Activated naive CD4-positive, alpha-beta T cell treated with Interleukin-2 at 50 U/mL for 16 hours (primary cell): ENCODE results near the gene OTOG.
"Not testable (repeated sequence)": the region's sequence is repeated elsewhere in the genome, so short reads cannot be mapped to it uniquely, and the experiment has no call there.

Experiments used
- DNase-seq: peaks from one replicate; pipeline ENCODE4 v3.0.0-alpha.2; 2020

The OTOG gene

GRCh38 chr11:17607083-17607429 lies 60.0 kb downstream of the OTOG start:
- no peak for DNase-seq

DNA sequence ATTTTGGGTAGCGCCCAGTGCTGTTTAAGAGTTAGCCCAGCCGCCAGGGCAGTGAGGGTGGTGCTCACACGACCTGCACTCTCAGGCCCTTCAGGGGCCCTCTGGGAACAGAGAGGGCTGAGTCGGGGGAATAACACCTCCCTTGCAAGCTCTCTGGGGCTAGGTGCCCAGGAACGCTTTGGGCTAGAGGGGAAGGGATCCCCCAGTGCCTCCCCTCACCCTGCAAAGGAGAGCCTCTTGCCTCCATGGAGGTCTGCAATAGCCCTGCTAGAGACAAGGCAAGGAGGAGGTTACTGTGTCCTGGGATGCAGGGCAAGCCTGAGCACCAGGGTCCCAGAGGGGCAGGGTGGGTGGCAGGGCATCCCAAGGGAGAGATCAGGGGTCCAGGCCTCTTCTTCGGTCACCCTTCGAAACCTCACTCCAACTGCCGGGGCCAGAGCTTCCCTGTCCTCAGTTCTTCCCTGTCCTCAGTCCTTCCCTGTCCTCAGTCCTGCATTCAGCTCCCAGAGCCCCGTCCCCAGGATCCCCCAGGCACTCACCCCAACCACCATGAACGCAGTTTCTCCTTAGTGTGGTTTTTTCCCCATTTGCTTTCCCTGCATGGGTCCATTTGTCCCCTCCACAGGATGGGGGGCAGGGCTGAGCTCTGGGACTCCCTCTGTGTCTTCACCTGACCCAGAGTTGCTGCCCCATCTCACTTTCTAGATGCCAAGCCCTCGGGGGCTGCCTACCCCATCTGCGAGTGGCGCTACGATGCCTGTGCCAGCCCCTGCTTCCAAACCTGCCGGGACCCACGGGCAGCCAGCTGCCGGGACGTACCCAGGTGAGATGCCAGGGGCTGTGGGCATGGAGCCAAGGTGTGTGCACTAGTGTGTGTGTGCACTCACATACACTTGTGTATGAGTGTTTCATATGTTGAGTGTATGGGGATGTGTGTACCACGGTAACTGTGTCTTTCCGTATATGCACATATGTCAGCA lies 60.8 kb downstream of the OTOG start:
- DNase-seq, result no peak

DNA sequence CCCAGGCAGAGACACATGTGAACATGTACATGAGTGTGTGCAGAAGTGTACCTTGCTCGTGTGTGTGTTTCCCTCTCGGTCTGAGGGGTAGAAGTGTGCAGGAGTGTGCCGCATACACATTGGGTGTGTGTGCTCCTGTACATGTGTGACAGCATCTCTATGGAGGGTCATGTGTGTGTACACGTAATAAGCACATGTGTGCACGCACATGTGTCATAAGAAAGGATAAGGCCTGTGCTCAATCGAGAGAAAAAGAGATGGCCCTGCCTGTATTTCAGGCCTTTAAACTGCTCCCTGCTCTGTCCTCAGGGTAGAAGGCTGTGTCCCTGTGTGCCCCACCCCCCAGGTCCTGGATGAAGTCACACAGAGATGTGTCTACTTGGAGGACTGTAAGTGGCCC lies 61.8 kb downstream of the OTOG start:
- no peak for DNase-seq

DNA sequence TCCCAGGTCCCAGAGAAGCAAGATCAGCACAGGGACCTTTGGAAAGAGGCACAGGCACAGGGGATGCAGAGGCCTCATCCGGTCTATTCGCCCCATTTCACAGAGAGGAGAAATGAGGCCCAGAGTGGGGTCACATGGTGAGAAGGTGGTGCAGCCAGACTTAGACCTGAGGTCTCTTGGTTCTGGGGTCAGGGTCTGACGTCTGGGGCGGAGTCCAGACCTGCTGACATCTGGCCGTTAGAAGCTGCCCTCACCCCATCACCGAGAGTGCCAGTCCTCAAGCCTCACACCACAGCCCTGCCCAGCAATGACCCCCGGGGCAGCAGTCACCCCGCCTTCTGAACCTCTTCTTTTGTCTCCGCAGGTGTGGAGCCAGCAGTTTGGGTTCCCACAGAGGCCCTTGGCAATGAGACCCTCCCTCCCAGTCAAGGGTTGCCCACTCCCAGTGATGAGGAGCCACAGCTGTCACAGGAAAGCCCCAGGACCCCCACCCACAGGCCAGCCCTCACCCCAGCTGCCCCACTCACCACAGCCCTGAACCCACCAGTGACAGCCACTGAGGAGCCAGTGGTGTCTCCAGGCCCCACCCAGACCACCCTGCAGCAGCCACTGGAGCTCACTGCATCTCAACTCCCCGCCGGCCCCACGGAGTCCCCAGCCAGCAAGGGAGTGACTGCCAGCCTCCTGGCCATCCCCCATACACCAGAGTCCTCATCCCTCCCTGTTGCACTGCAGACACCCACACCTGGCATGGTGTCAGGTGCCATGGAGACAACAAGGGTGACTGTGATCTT lies 62.4 kb downstream of the OTOG start:
- DNase-seq, result no peak

- DNase-seq, result no peak
Observed at GRCh38 chr11:17610085-17610894, 63.2 kb downstream of the OTOG start.

DNA sequence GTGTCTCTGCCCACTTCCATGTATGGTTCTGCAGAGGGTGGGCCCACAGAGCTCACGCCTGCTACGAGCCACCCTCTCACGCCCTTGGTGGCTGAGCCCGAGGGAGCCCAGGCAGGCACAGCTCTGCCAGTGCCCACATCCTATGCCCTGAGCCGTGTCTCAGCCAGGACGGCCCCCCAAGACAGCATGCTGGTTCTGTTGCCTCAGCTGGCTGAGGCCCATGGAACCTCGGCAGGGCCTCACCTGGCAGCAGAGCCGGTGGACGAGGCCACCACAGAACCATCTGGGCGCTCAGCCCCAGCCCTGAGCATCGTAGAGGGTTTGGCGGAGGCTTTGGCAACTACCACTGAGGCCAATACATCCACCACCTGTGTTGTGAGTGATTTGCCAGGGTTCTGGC lies 64.0 kb downstream of the OTOG start:
- no peak for DNase-seq

GRCh38 chr11:17611503-17612220 lies 64.6 kb downstream of the OTOG start:
- no peak for DNase-seq

- no peak for DNase-seq
Observed at GRCh38 chr11:17612221-17613188, 65.4 kb downstream of the OTOG start.

GRCh38 chr11:17613428-17613962 lies 66.4 kb downstream of the OTOG start:
- no peak for DNase-seq

DNA sequence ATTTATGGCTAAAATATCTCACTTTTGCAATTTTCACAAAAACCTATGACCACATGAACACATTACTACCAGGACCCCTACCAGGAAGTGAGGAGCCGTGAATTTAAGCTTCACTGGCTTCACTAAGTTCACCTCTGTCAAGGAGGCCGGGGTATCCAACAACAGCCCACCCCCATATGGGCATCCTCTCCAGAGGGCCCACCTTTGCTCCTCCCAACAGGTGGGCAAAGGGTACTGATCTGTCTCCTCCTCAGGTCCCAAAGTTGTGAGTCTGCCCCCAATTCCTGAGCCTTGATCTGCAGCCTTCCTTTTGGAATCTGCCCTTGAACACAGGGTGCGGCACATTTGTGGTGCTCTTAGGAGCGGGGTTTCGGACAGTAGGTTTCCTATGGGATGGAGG lies 66.9 kb downstream of the OTOG start:
- DNase-seq, result no peak

GRCh38 chr11:17622711-17623110 lies 75.7 kb downstream of the OTOG start:
- DNase-seq, result not testable (repeated sequence)

DNA sequence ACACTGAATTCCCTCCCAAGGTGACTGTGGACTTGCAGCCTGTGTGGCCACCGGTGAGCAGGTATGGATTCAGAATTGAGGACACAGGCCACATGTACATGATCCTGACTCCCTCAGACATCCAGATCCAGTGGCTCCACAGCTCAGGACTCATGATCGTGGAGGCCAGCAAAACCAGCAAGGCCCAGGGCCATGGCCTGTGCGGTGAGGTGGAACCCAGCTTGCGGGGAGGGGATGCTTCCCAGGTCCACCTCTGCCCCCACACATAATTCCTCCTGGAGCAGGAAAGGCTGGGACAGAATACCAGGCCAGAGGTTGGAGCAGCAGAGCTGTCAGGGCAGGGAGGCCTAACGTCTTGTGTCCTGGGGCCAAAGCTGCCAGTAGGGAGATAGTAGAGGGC lies 82.1 kb downstream of the OTOG start:
- no peak for DNase-seq

DNA sequence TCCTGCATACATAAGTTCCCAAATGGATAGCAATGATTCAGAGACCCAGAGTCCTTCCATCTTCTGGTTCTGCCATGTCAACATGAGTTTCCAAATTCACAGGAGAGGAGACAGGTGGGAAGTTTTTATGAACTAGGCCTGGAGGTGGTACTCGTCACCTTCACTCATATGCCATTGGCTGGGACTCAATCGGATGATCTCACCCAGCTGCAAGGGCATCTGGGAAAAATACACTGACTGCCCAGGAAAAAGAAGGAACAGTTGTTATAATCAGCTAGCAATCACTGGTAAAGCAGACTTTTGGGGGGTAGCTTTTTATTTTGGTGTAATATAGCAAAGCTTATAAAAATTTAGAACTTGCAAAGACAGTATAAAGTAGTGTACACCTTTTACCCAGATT lies 83.9 kb downstream of the OTOG start:
- DNase-seq, result no peak

- DNase-seq, result no peak
Observed at GRCh38 chr11:17631702-17632365, 84.8 kb downstream of the OTOG start.

DNA sequence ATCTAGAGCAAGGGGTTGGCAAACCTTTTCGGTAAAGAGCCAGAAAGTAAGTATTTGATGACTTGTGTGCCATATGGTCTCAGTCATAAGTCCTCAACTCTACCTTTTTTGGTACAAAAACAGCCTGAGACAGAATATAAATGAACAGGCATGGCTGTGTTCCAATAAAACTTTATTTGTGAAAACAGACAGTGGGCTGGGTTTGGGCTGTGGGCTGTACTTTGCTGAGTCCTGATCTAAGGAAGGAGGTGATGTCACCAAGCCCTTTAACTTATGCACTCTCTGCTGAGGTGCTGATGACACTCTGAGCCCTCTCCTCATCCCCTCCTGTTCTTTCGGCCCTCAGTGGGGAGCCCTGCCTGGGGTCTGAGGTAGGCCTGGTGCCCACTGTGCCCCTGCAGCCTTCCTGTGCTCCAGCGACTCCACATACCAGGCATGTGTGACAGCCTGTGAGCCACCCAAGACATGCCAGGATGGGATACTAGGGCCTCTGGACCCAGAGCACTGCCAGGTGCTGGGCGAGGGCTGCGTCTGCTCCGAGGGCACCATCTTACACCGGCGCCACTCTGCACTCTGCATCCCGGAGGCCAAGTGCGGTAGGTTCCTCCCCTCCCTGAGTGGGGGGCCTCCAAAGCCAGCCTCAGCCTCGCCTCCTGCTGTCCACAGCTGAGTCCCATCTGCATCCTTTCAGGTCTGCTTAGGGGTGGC lies 86.4 kb downstream of the OTOG start:
- DNase-seq, result no peak

GRCh38 chr11:17633987-17634775 lies 87.1 kb downstream of the OTOG start:
- DNase-seq, result no peak

GRCh38 chr11:17634776-17635550 lies 87.9 kb downstream of the OTOG start:
- no peak for DNase-seq

GRCh38 chr11:17635551-17635938 lies 88.5 kb downstream of the OTOG start:
- DNase-seq, result no peak
